SK-N-SH treated with all-trans-retinoic acid at 6 μM for 48 hours (cell line): Measurements from ENCODE around the gene TRIM71.

Source experiments
- BACH2 ChIP-seq: fragments of 250-450 bp; sonication (Bioruptor Pico); IDR thresholded peaks from 2 replicates; pipeline ENCODE4 v1.9.0; 2021; ENCODE audit warnings: mild to moderate bottlenecking, borderline replicate concordance
- ISL1 ChIP-seq: fragments of 250-450 bp; sonication (Bioruptor Pico); IDR thresholded peaks from 2 replicates; pipeline ENCODE4 v2.1.2; 2022; ENCODE audit warnings: mild to moderate bottlenecking, moderate library complexity
- OSR1 ChIP-seq: fragments of 250-450 bp; sonication (Bioruptor Pico); IDR thresholded peaks from 2 replicates; pipeline ENCODE4 v1.8.0; 2022; ENCODE audit warnings: moderate library complexity, mild to moderate bottlenecking, inconsistent platforms
- PPARA ChIP-seq: fragments of 250-450 bp; sonication (Bioruptor Pico); IDR thresholded peaks from 2 replicates; pipeline ENCODE4 v1.5.0; 2020; ENCODE audit warnings: mild to moderate bottlenecking, borderline replicate concordance
- ZFP3 ChIP-seq: fragments of 250-450 bp; sonication (Bioruptor Pico); IDR thresholded peaks from 2 replicates; pipeline ENCODE4 v1.5.0; 2020; ENCODE audit warnings: mild to moderate bottlenecking, moderate library complexity
- ZNF70 ChIP-seq: fragments of 450-650 bp; formaldehyde crosslinking; IDR thresholded peaks from 2 replicates; pipeline ENCODE4 v1.5.0; 2020; ENCODE audit warnings: mild to moderate bottlenecking, moderate library complexity
- ZNF8 ChIP-seq: fragments of 450-650 bp; formaldehyde crosslinking; IDR thresholded peaks from 2 replicates; pipeline ENCODE4 v1.5.0; 2020; ENCODE audit warnings: mild to moderate bottlenecking, moderate library complexity
- TF ChIP-seq, protein P1 (sequence below): fragments of 250-450 bp; sonication (Bioruptor Pico); IDR thresholded peaks from 2 replicates; pipeline ENCODE4 v1.5.1; 2021; ENCODE audit warnings: mild to moderate bottlenecking, moderate library complexity

DNA sequence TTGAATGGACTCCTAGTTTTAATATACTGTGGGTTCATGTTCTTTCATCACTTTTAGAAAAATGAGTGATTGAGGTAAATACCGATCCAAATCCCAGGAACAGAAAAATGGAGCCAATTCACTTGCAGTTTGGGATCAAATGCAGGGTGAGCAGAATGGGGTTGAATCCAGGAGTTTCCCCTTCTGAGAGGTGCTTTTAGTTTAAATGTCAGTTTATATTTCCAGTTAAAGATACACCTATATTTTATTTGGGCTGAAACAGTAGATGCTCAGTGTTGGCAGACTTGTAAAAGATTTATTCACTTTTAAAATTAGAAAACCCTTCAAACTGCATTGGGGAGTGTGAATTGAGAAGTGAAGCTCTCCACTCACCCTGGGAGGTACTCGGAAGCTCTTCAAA is 2.6 kb downstream of the TRIM71 start:
- TF ChIP-seq ZNF8 (no peak), PPARA (no peak), ZFP3 (CRISPR knock-in tag) (no peak), BACH2 (CRISPR knock-in tag) (no peak), OSR1 (no peak), ZNF70 (CRISPR knock-in tag) (no peak), ISL1 (CRISPR knock-in tag) (no peak)
- TF ChIP-seq, protein P1, sequence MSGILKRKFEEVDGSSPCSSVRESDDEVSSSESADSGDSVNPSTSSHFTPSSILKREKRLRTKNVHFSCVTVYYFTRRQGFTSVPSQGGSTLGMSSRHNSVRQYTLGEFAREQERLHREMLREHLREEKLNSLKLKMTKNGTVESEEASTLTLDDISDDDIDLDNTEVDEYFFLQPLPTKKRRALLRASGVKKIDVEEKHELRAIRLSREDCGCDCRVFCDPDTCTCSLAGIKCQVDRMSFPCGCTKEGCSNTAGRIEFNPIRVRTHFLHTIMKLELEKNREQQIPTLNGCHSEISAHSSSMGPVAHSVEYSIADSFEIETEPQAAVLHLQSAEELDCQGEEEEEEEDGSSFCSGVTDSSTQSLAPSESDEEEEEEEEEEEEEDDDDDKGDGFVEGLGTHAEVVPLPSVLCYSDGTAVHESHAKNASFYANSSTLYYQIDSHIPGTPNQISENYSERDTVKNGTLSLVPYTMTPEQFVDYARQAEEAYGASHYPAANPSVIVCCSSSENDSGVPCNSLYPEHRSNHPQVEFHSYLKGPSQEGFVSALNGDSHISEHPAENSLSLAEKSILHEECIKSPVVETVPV (CRISPR knock-in tag) = no peak
